ENCODE results near the gene LDAH. TPM values are rescaled to one million over a fixed set of nuclear protein-coding genes. Genes with fewer than 3 reads are reported as not detected.

LDAH gene
- total RNA-seq, 2 donors from 2014 or later: 3.5 to 6.0 TPM

- Histone ChIP-seq H3K36me3 (peaks cover 44% of the 10 kb centered on the region), H3K27ac (no peak overlapping the region), H3K4me1 (peaks cover 0 to 57% of the 10 kb centered on the region in 2 donors), H3K27me3 (no peaks in the 10 kb centered on the region), H3K4me3 (no peak overlapping the region), H3K9me3 (no peaks in the 10 kb centered on the region)
- TF ChIP-seq CTCF (IDR thresholded peaks at IDR 0.05): no peak
- no peak for DNase-seq (ENCODE audit: low spot score)
These were observed 177.1 kb downstream of the LDAH start for GRCh38 chr2:20645761-20646160.

GRCh38 chr2:20645301-20645701 is 177.6 kb downstream of the LDAH start:
- DNase-seq (ENCODE audit: low spot score): no peak
- H3K4me3 ChIP-seq: no peak overlapping the region
- no peaks in the 10 kb centered on the region for H3K9me3 ChIP-seq
- TF ChIP-seq CTCF (IDR thresholded peaks at IDR 0.05): no peak
- no peak overlapping the region for H3K27ac ChIP-seq
- H3K36me3 ChIP-seq: peaks cover 47% of the 10 kb centered on the region
- peaks cover 0 to 57% of the 10 kb centered on the region in 2 donors for H3K4me1 ChIP-seq
- H3K27me3 ChIP-seq: no peaks in the 10 kb centered on the region

- Histone ChIP-seq H3K9me3 (no peaks in the 10 kb centered on the region), H3K27me3 (no peaks in the 10 kb centered on the region), H3K36me3 (peaks cover 60% of the 10 kb centered on the region), H3K27ac (no peak overlapping the region), H3K4me3 (no peak overlapping the region), H3K4me1 (peaks cover 0 to 44% of the 10 kb centered on the region in 2 donors)
- TF ChIP-seq CTCF (IDR thresholded peaks at IDR 0.05): no peak
- DNase-seq (ENCODE audit: low spot score): no peak
These were observed 179.1 kb downstream of the LDAH start for GRCh38 chr2:20643826-20644225.

GRCh38 chr2:20643060-20643459 is 179.8 kb downstream of the LDAH start:
- Histone ChIP-seq H3K36me3 (peaks cover 62% of the 10 kb centered on the region), H3K4me1 (peaks cover 0 to 44% of the 10 kb centered on the region in 2 donors), H3K4me3 (no peak overlapping the region), H3K27me3 (no peaks in the 10 kb centered on the region), H3K9me3 (no peaks in the 10 kb centered on the region), H3K27ac (no peak overlapping the region)
- no peak for DNase-seq (ENCODE audit: low spot score)
- TF ChIP-seq CTCF (IDR thresholded peaks at IDR 0.05): no peak

GRCh38 chr2:20642055-20642971 is 180.6 kb downstream of the LDAH start:
- H3K9me3 ChIP-seq: no peaks in the 10 kb centered on the region
- H3K4me1 ChIP-seq: peaks cover 0 to 44% of the 10 kb centered on the region in 2 donors
- H3K27ac ChIP-seq: peak overlapping the region; percentile 87 to 91
- no peaks in the 10 kb centered on the region for H3K27me3 ChIP-seq
- TF ChIP-seq CTCF (IDR thresholded peaks at IDR 0.05): peak; percentile 89 to 98
- peaks cover 64% of the 10 kb centered on the region for H3K36me3 ChIP-seq
- H3K4me3 ChIP-seq: no peak overlapping the region
- peak; percentile 88 for DNase-seq (ENCODE audit: low spot score)
